ENCODE measurements around the gene ABCC5.

ABCC5 gene

DNA sequence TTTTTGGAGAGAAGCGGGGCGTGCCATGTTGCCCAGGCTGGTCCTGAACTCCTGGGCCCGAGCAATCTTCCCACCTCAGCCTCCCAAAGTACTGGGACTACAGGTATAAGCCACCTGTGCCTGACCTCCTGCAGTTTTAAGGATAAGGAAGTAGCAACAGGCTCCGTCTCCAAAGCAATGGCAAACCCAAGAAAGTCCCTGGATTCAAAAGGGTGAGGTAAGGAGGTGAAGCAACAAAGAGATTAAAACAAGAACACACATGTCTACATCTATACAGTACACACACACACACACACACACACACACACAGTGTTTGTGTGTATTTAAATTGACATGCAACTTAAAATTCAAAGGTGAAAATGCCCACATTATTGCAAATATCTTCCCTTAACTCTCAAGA lies 58.9 kb downstream of the ABCC5 start:
- Histone ChIP-seq H3K9ac (ENCODE audit: low read length) (peak overlapping the region; percentile 50), H3K4me1 (ENCODE audit: control insufficient read depth, insufficient read depth, low read length) (peaks cover 24% of the 10 kb centered on the region), H3K27me3 (ENCODE audit: control insufficient read depth, insufficient read depth, low read length) (no peaks in the 10 kb centered on the region), H3K36me3 (ENCODE audit: control insufficient read depth, insufficient read depth, low read length) (peaks cover 10% of the 10 kb centered on the region), H3K4me3 (ENCODE audit: low read length) (no peak overlapping the region), H3K9me3 (ENCODE audit: control insufficient read depth, low read length) (no peaks in the 10 kb centered on the region)

GRCh38 chr3:183958226-183958625 lies 59.5 kb downstream of the ABCC5 start:
- no peak overlapping the region for H3K4me3 ChIP-seq (ENCODE audit: low read length)
- no peaks in the 10 kb centered on the region for H3K9me3 ChIP-seq (ENCODE audit: control insufficient read depth, low read length)
- H3K36me3 ChIP-seq (ENCODE audit: control insufficient read depth, insufficient read depth, low read length), result peaks cover 5% of the 10 kb centered on the region
- H3K9ac ChIP-seq (ENCODE audit: low read length), result peak overlapping the region; percentile 50
- H3K4me1 ChIP-seq (ENCODE audit: control insufficient read depth, insufficient read depth, low read length), result peaks cover 24% of the 10 kb centered on the region
- no peaks in the 10 kb centered on the region for H3K27me3 ChIP-seq (ENCODE audit: control insufficient read depth, insufficient read depth, low read length)

DNA sequence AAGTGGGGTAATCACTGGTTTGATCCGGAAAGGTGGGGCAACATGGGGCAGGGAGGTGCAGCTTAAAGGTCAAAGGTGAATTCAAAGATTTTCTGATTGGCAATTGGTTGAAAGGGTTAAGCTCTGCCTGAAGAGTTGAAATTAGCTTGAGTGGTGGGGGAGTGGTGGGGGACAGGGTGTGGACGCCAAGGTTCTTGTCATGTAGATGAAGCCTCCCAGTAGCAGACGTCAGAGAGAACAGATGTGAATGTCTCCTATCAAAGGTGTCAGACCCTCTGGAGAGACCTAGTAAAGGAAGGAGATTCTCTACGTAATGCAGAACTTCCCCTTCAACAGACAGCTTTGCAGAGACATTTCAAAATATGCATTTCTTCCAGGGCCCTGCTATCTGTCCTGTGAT lies 62.8 kb downstream of the ABCC5 start:
- H3K9me3 ChIP-seq (ENCODE audit: control insufficient read depth, low read length), result no peaks in the 10 kb centered on the region
- H3K36me3 ChIP-seq (ENCODE audit: control insufficient read depth, insufficient read depth, low read length), result peaks cover 9% of the 10 kb centered on the region
- no peak overlapping the region for H3K9ac ChIP-seq (ENCODE audit: low read length)
- H3K27me3 ChIP-seq (ENCODE audit: control insufficient read depth, insufficient read depth, low read length), result no peaks in the 10 kb centered on the region
- H3K4me1 ChIP-seq (ENCODE audit: control insufficient read depth, insufficient read depth, low read length), result peaks cover 19% of the 10 kb centered on the region
- H3K4me3 ChIP-seq (ENCODE audit: low read length), result no peak overlapping the region

DNA sequence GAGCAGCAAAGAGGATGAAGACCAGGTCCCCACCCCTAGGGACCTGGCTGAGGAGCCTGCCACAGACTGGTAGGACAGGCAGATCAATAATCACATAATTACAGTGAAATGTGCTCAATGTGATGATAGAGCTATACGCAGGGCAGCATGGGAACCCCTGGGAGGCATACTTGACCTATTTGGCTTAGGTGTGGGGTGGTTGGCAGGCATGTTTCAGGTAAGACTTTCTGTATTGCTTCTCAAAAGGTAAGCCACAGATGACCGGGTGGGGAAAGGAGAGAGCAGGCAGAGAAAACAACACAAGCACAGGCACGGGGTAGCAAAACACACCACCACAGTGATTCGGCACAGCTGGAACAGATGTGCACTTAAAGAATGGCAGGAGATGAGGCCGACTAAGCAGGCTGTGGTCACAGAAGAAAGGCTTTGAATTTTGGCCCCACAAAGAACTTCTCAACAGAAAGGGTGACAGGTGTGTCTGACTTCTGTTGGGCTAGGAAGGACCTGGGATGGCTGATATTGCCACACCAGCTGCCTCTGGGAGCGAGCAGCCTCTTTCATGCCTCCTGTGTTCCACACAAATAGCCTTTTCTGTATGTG lies 64.1 kb downstream of the ABCC5 start:
- Histone ChIP-seq H3K9me3 (ENCODE audit: control insufficient read depth, low read length) (no peaks in the 10 kb centered on the region), H3K36me3 (ENCODE audit: control insufficient read depth, insufficient read depth, low read length) (peaks cover 8% of the 10 kb centered on the region)

DNA sequence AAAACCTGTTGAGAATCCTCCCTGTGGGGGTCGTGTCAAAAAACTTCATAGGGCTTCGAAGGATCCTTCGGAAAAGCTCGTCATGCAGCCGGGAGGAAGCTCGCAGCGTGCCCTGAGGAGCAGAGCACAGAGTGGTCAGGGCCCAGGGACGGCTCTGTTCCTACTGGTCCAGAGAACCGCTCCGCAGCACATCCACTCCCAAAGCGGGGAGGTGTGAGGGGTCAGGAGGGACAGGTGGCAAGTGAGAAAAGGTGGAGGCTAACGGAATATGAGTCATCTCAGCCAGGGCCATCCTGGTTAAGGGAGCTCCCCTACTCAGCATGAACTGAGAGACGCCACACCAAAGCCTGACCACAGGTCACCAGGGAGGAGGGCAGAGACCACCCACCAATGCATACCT lies 66.2 kb downstream of the ABCC5 start:
- Histone ChIP-seq H3K4me3 (ENCODE audit: low read length) (no peak overlapping the region), H3K9ac (ENCODE audit: low read length) (no peak overlapping the region), H3K27me3 (ENCODE audit: control insufficient read depth, insufficient read depth, low read length) (no peaks in the 10 kb centered on the region), H3K4me1 (ENCODE audit: control insufficient read depth, insufficient read depth, low read length) (no peaks in the 10 kb centered on the region), H3K9me3 (ENCODE audit: control insufficient read depth, low read length) (no peaks in the 10 kb centered on the region), H3K36me3 (ENCODE audit: control insufficient read depth, insufficient read depth, low read length) (peaks cover 11% of the 10 kb centered on the region)

More for the DNA sequence above, 64.1 kb downstream of the ABCC5 start:
- Histone ChIP-seq H3K4me1 (ENCODE audit: control insufficient read depth, insufficient read depth, low read length) (peaks cover 7% of the 10 kb centered on the region), H3K9ac (ENCODE audit: low read length) (no peak overlapping the region), H3K4me3 (ENCODE audit: low read length) (no peak overlapping the region), H3K27me3 (ENCODE audit: control insufficient read depth, insufficient read depth, low read length) (no peaks in the 10 kb centered on the region)

DNA sequence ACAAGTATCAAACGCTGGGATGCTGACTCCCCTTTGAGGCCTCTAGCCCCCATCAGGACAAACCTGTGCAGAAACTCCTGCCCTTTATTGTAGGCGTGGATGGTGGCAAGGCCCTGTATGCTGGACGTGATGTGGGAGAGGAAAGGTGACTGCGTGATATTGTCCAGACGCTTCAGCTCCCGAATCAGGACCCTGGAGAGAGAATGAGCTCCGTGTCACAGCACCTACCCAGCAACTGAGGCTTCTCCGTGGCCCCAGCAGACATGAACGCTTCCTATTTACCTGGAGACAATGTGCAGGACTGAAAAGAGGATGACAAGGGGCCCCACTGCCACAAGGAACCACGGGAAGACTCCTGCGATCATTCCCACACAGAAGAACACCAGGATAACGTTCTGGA lies 68.0 kb downstream of the ABCC5 start:
- Histone ChIP-seq H3K36me3 (ENCODE audit: control insufficient read depth, insufficient read depth, low read length) (peaks cover 13% of the 10 kb centered on the region), H3K27me3 (ENCODE audit: control insufficient read depth, insufficient read depth, low read length) (no peaks in the 10 kb centered on the region), H3K4me1 (ENCODE audit: control insufficient read depth, insufficient read depth, low read length) (no peaks in the 10 kb centered on the region), H3K9ac (ENCODE audit: low read length) (no peak overlapping the region), H3K4me3 (ENCODE audit: low read length) (no peak overlapping the region), H3K9me3 (ENCODE audit: control insufficient read depth, low read length) (no peaks in the 10 kb centered on the region)

DNA sequence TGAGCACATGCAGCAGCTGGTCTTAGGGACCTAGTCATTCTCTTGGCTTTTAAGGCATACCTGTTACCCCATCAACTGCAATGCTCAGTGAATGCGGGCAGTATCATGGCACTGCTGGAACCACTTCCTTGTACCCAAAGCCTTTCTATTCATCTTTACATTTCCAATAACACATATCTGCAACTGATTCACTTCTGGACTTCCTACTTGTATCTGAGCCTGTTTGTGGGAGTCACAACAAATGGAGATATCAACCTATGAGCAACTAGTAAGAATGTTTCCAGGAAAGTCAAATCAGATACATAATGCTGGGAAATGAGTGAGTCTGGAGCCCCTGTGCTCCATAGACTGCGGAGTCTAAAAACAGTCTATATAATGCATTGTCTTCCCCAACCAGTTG lies 71.6 kb downstream of the ABCC5 start:
- H3K9ac ChIP-seq (ENCODE audit: low read length), result no peak overlapping the region
- H3K36me3 ChIP-seq (ENCODE audit: control insufficient read depth, insufficient read depth, low read length), result peaks cover 18% of the 10 kb centered on the region
- no peak overlapping the region for H3K4me3 ChIP-seq (ENCODE audit: low read length)

GRCh38 chr3:183944775-183945174 lies 72.9 kb downstream of the ABCC5 start:
- peaks cover 18% of the 10 kb centered on the region for H3K36me3 ChIP-seq (ENCODE audit: control insufficient read depth, insufficient read depth, low read length)
- H3K9me3 ChIP-seq (ENCODE audit: control insufficient read depth, low read length), result no peaks in the 10 kb centered on the region
- no peaks in the 10 kb centered on the region for H3K27me3 ChIP-seq (ENCODE audit: control insufficient read depth, insufficient read depth, low read length)
- H3K9ac ChIP-seq (ENCODE audit: low read length), result no peak overlapping the region
- H3K4me3 ChIP-seq (ENCODE audit: low read length), result no peak overlapping the region
- no peaks in the 10 kb centered on the region for H3K4me1 ChIP-seq (ENCODE audit: control insufficient read depth, insufficient read depth, low read length)

More for the DNA sequence above, 71.6 kb downstream of the ABCC5 start:
- Histone ChIP-seq H3K27me3 (ENCODE audit: control insufficient read depth, insufficient read depth, low read length) (no peaks in the 10 kb centered on the region), H3K4me1 (ENCODE audit: control insufficient read depth, insufficient read depth, low read length) (no peaks in the 10 kb centered on the region), H3K9me3 (ENCODE audit: control insufficient read depth, low read length) (no peaks in the 10 kb centered on the region)

GRCh38 chr3:183943739-183944138 lies 73.9 kb downstream of the ABCC5 start:
- Histone ChIP-seq H3K27me3 (ENCODE audit: control insufficient read depth, insufficient read depth, low read length) (no peaks in the 10 kb centered on the region), H3K4me1 (ENCODE audit: control insufficient read depth, insufficient read depth, low read length) (no peaks in the 10 kb centered on the region), H3K4me3 (ENCODE audit: low read length) (no peak overlapping the region), H3K9ac (ENCODE audit: low read length) (no peak overlapping the region), H3K9me3 (ENCODE audit: control insufficient read depth, low read length) (no peaks in the 10 kb centered on the region), H3K36me3 (ENCODE audit: control insufficient read depth, insufficient read depth, low read length) (peaks cover 18% of the 10 kb centered on the region)

DNA sequence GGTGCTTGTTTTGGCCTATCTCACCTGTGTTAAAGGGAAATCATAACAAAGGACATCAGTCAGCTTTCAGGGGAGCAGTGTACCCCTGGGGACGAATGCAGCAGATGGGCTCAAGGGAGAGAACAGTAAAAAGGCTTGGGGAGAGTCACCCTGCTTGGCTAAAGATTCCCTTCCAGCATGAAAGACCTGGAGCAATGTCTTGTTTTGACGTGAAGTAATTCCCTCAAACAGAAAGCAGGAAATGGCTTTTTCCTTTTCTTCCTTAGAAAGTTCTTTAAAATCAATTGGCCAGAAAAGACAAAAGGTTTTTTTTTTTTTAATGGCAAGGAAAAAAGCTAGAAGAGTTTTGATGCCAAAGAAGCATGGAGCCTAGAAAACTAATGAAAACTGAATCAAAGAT lies 76.5 kb downstream of the ABCC5 start:
- no peak overlapping the region for H3K9ac ChIP-seq (ENCODE audit: low read length)
- H3K4me1 ChIP-seq (ENCODE audit: control insufficient read depth, insufficient read depth, low read length), result no peaks in the 10 kb centered on the region
- no peaks in the 10 kb centered on the region for H3K9me3 ChIP-seq (ENCODE audit: control insufficient read depth, low read length)
- H3K4me3 ChIP-seq (ENCODE audit: low read length), result no peak overlapping the region
- H3K36me3 ChIP-seq (ENCODE audit: control insufficient read depth, insufficient read depth, low read length), result peaks cover 18% of the 10 kb centered on the region
- H3K27me3 ChIP-seq (ENCODE audit: control insufficient read depth, insufficient read depth, low read length), result no peaks in the 10 kb centered on the region

DNA sequence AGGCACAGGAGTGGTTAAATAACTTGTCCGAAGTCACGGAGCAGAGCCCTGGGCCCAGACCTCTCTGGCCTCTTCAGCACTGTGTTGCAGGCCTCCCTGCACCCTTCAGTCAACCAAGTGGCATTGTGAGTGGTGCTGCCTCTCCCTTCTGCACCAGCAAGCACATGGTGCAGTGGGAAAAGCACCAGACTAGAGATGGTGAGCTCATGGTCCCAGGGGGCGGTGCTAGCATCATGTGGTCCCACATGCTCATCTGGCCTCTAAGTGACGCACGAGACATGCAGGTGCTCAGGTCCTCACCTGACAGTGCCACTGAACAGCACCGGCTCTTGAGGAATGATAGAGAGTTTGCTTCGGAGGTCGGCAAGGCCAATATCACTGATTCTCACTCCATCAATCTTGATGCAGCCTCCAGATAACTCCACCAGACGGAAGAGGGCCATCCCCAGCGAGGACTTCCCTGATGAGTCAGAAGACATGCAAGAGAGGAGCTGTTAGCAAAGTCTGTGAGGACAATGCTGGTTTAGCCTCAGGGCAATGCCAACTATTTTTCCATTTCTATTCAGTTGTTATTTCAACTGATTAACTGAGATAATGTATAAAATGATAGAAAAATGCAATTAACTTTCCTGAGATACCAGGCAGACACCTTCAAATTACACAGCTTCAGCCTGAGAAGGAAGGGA lies 79.9 kb downstream of the ABCC5 start:
- Histone ChIP-seq H3K9ac (ENCODE audit: low read length) (no peak overlapping the region), H3K4me1 (ENCODE audit: control insufficient read depth, insufficient read depth, low read length) (peaks cover 16% of the 10 kb centered on the region), H3K4me3 (ENCODE audit: low read length) (no peak overlapping the region), H3K27me3 (ENCODE audit: control insufficient read depth, insufficient read depth, low read length) (no peaks in the 10 kb centered on the region), H3K9me3 (ENCODE audit: control insufficient read depth, low read length) (no peaks in the 10 kb centered on the region), H3K36me3 (ENCODE audit: control insufficient read depth, insufficient read depth, low read length) (peaks cover 9% of the 10 kb centered on the region)

- H3K4me3 ChIP-seq (ENCODE audit: low read length), result no peak overlapping the region
- peaks cover 37% of the 10 kb centered on the region for H3K4me1 ChIP-seq (ENCODE audit: control insufficient read depth, insufficient read depth, low read length)
- H3K36me3 ChIP-seq (ENCODE audit: control insufficient read depth, insufficient read depth, low read length), result peaks cover 14% of the 10 kb centered on the region
- no peak overlapping the region for H3K9ac ChIP-seq (ENCODE audit: low read length)
- no peaks in the 10 kb centered on the region for H3K27me3 ChIP-seq (ENCODE audit: control insufficient read depth, insufficient read depth, low read length)
- H3K9me3 ChIP-seq (ENCODE audit: control insufficient read depth, low read length), result no peaks in the 10 kb centered on the region
Observed at GRCh38 chr3:183933160-183933559, 84.5 kb downstream of the ABCC5 start.

All from mucosa of stomach (tissue), 1 donor.